Measurements from ENCODE around the gene CHCHD10.

CHCHD10 gene

GRCh38 chr22:23769321-23769965, 1.7 kb upstream of the CHCHD10 start:
- peak; percentile 39 for DNase-seq

- DNase-seq: no peak
Measured at GRCh38 chr22:23767303-23767672, 484 bp downstream of the CHCHD10 start.

- no peak for DNase-seq
Measured at GRCh38 chr22:23764899-23765881, 2.6 kb downstream of the CHCHD10 start.

GRCh38 chr22:23763954-23764353, 3.8 kb downstream of the CHCHD10 start:
- no peak for DNase-seq

DNA sequence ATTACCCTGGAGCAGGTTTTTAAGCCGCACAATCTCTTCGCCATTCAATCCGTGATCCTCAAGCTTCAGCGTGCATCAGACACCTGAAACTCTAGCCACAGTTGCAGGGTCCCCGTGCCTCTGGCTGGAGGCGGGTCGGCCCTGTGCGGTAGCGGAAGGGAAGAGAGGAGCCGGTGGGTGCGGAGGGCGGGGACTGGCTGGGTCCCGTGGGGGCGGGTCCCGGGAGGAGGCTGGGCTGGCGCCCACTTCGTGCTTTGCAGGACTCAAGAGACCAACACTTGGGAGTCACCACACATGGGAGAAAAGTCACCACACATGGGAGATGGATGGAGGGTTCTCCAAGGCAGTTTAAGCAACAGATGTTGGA, 4.2 kb downstream of the CHCHD10 start:
- no peak for DNase-seq

DNA sequence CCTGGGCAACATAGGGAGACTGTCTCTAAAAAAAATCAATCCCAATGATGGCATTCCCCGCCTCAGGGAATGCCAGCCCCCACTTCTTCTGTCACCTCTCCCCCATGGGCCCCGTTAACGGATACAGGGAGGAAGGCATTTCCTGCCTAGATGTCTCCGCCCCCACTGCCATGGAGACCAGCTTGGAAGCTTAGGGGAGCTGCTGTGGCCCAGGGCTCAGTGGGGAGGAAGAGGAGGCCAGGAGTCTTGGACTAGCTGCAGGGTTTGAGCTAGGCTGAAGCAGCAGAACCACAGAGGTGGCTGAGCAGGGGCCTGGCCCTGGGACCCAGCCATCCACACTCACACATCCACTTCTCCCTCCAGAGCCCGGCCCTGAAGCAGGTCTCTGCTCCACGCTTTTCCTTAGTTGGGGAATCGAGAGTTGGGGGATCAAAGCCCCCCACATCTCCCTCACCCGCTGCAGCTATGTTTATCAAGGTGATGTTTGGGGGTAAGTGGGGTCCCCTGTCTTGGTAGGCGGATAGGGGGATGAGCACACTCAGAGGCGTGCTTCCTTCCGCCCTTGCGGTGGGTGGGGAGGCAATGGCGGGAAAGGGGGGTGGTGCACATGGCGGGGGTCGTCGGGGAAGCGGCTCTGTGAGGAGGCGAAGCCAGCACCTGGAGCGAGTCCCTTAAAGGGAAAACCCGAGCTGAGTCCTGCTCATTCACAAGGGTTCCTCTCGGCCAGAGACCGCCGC, 4.8 kb downstream of the CHCHD10 start, which contains the start of gene C22orf15:
Gene C22orf15, plus strand, starts transcription at position 149 of the 737 bp plus-strand sequence. Its CDS starts 317 bp downstream, at position 466.
- no peak for DNase-seq

- no peak for DNase-seq
Measured at GRCh38 chr22:23760056-23760455, 7.7 kb downstream of the CHCHD10 start.

DNA sequence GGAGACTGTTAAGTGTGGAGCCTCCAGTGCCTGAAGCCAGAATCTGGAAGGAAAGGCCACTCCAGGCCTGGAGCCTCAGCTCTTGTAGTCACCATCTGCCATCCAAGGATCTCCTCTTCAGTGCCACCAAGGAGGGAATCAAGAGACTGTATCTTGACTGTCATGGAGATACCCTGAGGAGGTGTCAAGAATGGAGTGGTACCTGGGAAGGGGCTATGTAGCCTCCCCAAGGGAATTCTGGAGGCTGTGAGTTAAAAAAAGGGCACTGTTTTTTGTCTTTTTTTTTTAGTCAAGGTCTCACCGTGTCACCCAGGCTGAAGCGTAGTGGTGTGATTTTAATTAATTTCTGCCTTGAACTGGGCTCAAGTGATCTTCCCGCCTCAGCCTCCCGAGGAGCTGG, 8.2 kb downstream of the CHCHD10 start:
- DNase-seq: no peak

DNA sequence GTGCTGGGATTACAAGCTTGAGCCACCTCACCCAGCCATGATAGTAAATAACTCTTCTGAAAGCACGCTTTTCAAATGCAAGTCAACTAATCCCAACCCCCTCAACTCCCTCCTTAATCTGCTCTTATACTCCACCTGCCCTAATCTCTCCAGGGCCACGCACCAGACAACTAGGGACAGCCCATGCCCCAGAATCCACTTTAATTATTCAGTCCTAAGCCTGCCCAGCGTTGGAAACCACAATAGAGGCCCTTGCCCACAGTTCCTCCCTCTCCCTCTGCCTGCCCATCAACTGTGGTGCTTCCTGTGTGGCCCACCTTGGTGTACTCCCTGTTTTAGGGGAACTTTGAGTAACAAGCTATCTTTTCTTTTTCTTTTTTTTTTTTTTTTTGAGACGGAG, 10.9 kb downstream of the CHCHD10 start:
- no peak for DNase-seq

GRCh38 chr22:23755711-23756110, 12.1 kb downstream of the CHCHD10 start:
- no peak for DNase-seq

DNA sequence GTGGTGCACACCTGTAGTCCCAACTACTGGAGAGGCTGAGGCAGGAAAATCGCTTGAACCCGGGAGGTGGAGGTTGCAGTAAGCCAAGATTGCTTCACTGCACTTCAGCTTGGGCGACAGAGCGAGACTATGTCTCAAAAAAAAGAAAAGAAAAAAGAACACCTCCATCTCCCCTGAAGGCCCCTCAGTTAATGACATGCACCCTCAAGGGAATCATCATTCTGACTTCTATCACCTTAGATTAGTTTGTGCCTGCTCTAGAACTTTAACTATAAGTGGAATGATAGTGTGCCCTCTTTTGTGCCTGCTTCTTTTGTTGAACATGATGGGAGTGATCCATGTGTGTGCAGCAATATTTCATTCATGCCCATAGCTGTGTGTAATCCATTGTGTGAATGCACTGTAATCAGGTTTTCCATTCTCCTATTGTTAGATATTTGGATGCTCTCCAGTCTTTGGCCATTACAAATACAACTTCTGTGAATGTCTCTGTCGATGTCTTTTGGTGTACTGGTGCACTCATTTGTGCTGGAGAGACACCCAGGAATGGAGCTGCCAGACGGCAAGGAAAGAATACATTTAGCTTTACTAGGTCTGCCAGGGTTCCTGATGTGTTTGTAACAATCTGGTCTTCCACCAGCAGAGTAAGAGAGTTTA, 12.7 kb downstream of the CHCHD10 start:
- peak; percentile 8 for DNase-seq

GRCh38 chr22:23754220-23754919, 13.4 kb downstream of the CHCHD10 start, which contains the start of gene VPREB3:
VPREB3 (minus strand) TSS chr22:23754425; CDS start chr22:23754363, 62 bp downstream.
- no peak for DNase-seq

DNA sequence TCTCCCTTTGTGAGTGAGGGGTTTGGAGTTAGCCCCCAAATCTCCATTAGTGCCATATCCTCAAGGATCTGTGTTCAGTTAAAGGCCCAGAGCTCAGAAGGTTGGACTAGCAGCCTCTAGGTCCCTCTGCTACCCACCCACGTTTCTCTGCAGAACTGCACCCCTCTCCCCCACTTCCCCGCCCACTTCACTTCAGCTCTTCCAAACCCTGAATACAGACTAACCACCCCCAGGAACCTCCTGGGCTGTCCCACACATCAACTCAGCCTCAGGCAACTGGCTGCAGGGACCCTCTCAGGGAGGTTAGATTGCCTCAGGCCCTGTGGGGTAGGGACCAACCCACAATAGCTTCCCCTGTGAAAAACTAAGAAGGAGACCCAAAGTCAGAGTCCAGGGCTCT, 14.4 kb downstream of the CHCHD10 start:
- DNase-seq: no peak

DNA sequence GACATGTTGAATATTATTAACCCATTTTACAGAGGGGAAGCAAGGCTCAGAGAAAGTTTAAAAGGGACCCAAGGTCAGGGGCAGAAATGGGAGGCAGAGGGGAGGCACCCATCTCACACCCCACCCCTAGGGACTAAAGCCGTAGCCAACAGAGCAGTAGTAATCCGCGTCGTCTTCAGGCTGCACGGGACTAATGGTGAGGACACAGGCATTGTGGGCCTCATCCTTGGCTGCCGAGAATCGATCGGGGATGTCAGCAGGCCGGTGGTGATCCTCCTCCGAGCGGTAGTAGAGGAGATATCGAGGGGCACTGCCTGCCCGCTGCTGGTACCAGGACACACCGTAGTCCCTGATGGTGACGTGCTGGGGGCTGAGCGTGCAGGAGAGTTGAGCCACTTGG, 15.0 kb downstream of the CHCHD10 start:
- no peak for DNase-seq

DNA sequence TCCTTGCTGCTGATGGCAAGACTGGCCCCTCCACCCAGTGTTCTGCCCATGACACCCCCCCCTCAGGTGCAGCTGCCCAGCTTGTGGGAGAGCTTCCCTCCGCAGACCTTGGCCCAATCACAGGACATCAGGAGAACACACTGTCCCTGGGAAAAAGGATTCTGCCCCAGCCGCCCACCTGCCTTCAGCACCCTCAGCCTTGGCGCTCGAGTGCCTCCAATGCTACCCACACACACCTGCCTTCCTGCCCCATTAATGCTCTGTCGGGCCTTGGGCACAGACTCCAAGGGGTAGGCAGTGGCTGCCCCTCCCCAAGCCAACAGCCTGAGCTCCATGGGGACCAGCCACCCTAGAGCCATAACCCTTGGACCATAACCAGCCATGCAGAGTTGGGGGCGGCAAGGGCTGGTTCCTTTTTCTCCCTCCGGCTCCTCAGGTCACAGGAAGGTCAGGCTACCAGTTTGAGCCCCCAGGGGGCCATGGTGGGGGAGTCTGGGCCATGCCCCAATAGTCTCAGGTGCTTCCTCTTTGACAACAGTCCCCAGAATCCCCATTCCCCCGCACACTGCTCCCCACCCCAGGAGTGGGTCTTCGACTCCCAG, 15.6 kb downstream of the CHCHD10 start:
- DNase-seq: no peak

GRCh38 chr22:23751441-23751996, 16.3 kb downstream of the CHCHD10 start:
- no peak for DNase-seq

GRCh38 chr22:23750714-23751440, 16.9 kb downstream of the CHCHD10 start, which contains the start of gene ZNF70:
ZNF70 (minus strand) TSS chr22:23751112; CDS start chr22:23745140, 5,972 bp downstream.
- peak; percentile 92 for DNase-seq

GRCh38 chr22:23750367-23750713, 17.4 kb downstream of the CHCHD10 start:
- DNase-seq: no peak

GRCh38 chr22:23749841-23750301, 17.9 kb downstream of the CHCHD10 start:
- no peak for DNase-seq

DNA sequence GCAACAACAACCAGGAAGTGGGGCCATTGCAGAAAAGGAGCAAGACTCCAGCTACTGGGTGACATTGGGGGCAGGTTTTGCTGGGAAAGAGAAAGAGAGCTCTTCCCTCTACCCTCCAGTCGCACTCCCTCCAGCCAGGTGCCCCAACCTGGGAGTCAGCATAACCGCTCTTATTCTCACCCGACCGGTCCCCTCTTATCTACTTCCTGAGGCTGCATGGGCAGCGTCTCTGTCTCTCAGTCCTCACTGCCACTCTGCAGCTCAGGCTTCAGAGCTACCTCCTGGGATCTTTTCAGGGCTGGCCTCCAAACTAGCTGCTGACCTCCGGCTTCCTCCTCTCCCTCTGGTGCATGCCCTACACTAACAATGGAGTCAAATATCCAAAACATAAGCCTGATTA, 22.0 kb downstream of the CHCHD10 start:
- no peak for DNase-seq

All from NCI-H774 (cell line).